DMS153 treated with DMSO at 0.1 percent for 48 hours (cell line): ENCODE results near the gene MYBPH.

Source experiments
- DNase-seq: peaks from one replicate; lab custom pipeline; 2025; ENCODE audit not compliant: unreplicated experiment; lab: John Stamatoyannopoulos, UW

Gene MYBPH

DNA sequence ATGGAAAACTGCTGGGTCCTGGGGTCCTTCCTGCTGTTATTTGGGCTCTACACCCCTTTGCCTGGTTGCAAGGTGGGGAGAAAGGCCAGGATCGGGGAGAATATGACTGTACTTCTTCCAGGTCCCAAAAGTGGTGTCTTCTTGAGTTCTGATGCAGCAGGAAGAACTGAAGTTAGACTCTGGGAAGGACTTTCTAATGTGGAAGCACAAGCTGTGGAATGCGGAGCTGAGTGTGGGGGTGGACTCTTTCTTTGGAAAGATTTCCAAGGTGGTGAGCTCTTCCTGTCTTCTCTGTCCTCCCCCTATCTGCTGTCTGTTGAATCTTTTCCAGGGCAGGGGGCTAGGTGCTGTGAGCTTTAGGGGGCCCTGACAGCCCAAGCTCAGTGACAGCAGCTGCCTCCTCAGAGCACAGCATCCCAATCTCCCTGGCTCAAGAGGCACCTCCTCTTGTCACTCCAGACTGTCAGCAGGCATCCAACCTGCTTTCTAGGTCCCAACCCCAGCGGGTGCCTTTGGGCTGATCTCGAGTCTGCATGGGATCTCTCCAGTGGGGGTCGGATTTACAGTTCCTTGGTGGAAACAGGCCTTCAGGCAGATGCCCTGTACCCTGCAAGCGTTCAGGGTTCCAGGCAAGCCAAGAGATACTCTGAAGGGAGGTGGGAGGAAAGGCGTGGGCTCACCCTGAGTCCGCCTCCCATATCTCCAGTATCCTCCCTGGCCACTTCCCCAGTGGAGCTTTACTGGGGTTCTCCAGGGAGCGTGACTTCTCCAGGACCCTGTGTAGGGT lies 24.9 kb downstream of the MYBPH start:
- DNase-seq = no peak

- DNase-seq = no peak
Measured at GRCh38 chr1:203149188-203149840, 26.3 kb downstream of the MYBPH start.

- DNase-seq = no peak
Measured at GRCh38 chr1:203148579-203148978, 27.0 kb downstream of the MYBPH start.

GRCh38 chr1:203148127-203148526 lies 27.5 kb downstream of the MYBPH start:
- DNase-seq = peak; percentile 18

- DNase-seq = no peak
Measured at GRCh38 chr1:203147376-203147775, 28.2 kb downstream of the MYBPH start.

DNA sequence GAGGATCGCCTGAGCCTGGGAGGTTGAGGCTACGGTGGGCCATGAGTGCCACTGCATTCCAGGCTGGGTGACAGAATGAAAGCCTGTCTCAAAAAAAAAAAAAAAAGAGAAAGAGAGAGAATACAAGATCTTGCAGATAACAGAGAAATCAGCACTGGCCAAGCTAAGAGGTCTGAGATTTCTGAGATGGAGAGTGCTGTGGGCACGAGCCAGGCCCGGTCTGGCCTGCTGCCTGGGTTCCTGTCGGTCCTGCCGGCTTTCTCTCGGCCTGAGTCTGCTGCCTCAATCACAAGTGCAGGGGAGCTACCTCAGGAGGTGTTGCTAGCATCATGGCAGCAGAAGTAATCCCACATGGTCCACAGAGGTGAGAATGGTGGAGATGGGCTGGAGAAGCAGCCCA lies 29.1 kb downstream of the MYBPH start:
- no peak for DNase-seq

DNA sequence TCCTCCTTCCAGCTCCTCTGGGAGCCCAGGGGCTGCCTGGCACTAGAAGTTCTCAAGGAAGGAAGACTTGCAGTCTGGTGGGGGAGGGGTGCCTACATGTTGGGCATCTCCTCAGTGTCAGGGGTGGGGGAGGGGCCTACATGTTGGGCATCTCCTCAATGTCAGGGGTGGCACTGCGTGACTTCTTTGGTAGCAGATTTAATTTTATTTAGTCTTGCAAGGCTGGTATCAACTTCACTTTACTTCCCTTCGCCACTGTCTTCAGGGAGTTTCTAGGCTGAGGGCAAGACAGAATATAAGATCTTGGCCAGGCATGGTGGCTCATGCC lies 29.6 kb downstream of the MYBPH start:
- DNase-seq = no peak

DNA sequence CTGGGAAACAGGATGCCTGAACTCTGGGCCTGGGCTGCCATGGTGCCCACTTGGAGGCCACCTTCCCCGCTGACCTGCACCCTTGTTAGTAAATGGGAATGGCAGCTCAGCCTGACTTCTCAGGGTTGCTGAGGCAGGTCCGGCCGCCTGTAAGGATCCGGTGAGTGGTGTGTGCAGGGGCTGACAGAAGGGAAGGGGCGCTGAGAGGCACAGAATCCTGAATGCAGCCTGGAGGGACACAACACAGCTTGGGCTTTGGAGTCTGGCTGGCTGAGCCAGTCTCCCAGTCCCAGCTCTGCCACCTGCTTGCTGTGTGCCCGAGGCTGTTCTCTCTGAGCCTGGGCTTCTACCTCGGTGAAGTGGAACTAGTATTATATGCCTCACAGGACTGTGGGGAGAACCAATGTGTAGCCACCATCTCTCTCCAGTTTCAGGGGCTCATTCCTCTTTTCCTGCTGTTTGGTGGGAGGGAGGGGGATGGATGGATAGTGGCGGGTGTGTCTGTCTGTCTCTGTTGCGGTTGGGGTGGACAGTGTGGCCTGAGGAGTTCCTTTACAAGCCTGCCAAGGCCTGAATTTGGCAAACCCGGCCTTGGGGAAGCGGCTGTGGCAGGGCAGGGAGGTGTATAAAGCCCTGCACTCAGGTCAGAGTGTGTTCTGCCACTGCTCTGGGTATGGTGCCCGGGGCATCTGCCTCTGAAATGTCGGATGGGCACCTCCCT lies 30.1 kb downstream of the MYBPH start:
- no peak for DNase-seq

DNA sequence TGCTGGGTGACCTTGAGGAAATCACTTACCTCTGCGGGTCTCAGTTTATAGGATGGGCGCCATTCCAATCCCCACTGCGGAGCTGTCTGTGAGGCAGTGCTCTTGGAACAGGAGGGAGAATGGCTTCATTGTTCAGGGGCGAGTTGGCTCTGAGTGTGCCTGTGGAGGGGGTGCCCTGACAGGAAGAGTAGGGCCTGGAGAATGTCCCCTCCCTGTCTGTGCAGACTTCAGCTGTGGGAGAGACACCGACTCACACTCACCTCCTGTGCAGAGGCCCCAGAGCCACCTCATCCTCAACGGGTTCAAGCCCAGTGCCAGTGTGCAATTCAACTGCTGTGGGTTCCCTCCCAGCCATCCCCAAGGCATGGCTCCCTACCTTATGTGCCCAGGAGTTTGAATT lies 31.0 kb downstream of the MYBPH start:
- DNase-seq = no peak

- no peak for DNase-seq
Measured at GRCh38 chr1:203143641-203144040, 32.0 kb downstream of the MYBPH start.

DNA sequence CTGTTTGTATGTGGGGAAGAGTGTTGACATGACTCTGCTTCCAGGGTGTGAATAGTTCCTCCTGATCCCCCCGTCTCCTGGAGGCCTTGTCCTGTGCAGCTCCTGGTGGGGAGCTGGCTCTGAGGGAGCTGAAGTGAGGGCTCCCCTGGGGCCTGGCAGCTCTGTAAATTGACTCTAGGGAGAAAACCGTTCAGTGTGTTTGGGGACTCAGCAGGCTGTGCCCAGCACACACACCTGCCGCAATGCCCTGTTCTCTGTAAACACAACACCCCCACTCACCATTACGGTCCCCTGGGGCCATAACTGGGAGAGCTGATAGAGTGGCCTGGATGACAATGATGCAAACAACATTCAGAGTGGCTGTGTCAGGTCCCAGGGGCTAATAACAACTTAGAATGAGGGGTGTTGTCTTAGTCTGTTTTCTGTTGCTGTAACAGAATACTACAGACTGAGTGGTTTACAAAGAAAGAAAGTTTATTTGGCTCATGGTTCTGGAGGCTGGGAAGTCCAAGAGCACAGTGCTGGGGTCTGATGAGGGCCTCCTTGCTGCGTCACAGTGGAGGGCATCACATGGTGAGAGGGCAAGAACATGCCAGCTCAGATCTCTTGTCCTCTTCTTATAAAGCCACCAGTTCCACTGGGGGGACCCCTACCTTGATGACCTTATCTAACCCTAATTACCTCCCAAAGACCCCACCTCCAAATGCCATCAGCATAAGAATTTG lies 32.8 kb downstream of the MYBPH start:
- peak; percentile 95 for DNase-seq

DNA sequence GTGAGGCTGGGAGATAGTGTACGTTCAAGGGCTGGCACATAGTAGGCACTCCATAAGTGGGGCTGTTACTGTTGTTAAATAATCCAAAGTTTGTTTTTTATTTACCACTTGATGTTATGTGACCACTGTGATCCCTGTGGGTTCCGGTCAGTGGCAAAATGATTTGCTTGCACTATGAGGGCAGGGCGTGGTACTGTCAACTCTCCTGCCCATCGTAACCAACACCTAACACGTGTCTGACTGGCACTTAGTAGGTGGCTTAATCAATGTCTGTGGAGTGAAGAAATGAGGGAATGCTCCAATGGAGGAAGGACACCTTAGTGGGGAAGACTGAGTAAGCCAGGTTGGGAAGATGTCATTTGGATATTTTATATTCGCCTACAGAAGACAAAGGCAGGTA lies 33.5 kb downstream of the MYBPH start:
- DNase-seq = no peak

- DNase-seq = no peak
Measured at GRCh38 chr1:203140743-203141520, 34.7 kb downstream of the MYBPH start.

DNA sequence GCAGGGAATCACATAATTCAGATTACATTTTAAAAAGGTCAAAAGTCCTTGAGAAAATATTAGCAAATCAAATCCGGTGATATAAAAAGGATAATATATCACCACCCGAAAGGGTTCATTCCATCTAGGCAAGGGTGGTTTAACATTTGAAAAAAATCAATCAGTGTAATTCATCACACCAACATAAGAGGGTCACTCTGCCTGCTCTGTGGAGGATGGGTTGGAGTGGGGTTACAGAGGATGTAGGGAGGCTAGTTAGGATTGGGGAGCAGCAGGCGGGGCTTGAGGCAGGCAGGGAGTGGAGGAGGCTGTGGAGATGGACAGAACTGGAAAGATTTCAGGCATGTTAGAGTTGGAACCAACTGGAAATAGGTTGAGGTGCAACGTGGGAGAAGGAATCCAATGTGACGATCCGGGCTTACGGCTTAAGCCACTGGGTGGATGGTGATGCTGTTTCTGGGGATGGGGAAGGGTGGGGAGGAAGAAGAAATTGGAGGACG lies 35.6 kb downstream of the MYBPH start:
- DNase-seq = no peak

DNA sequence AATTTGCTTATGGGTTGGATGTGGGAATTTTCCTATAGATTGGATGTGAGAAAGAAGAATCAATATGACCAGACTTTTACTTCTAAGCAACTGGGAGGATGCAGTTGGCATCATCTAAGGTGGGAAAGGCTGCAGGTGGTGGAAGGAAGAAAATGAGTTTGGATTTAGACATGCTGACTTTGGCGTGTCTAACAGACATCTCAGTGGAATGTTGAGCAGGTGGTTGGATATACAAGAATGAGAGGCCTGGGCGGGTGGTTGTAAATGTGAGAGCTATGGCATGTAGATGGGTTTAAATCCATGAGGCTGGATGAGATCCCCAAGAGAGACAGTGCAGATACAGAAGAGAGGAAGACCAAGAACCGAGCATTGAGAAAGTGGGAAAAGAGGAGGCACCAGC lies 37.6 kb downstream of the MYBPH start:
- DNase-seq = no peak

DNA sequence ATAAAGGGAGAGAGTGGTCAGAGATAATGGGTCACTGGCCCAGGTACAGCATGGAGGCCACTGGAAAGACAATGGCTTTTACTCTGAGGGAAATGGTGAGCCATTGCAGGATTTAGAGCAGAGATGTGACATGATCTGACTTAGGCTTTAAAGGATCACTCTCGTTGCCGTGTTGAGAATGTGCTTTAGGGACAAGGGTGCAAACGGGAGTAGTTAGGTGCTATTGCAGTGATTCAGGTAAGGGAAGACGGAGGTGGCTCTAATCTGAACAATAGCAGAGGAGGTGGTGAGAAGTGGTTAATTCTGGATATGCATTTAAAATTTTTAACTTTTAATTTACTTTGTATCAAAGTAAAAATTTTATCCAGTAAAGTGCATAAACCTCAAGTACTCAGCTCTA lies 38.3 kb downstream of the MYBPH start:
- DNase-seq = no peak

GRCh38 chr1:203136409-203137042 lies 39.1 kb downstream of the MYBPH start:
- no peak for DNase-seq

DNA sequence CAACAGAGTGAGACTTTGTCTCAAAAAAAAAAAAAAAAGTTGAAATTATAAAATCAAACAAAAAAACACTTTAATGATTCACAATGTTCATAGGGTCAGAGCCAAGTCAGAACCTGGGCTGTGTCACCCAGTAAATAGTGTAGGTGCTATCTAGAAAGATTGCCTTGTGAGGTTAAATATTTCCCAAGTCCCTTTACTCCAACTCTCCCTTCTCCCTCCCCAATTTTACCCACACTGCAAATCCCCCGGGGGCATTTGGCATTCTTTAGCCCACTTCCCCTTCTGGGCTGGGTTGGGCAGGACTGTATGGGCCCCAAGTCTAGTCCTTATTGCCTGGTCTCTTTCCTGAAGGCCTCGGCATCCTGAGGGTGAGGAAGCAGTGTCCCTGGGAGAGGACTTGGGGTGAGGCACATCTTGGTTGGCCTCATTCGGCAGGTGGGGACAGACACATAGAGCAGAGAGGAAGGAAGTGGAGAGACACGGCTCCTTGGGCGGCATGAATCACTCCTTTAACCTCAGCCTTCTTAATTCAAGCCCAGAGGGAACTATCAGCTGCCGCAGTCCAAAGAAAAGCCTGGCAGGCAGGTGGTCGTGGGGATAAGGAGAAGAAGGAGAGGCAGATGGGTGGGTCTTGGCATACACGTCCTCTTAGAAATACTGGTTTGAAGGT lies 39.9 kb downstream of the MYBPH start:
- DNase-seq = no peak

DNA sequence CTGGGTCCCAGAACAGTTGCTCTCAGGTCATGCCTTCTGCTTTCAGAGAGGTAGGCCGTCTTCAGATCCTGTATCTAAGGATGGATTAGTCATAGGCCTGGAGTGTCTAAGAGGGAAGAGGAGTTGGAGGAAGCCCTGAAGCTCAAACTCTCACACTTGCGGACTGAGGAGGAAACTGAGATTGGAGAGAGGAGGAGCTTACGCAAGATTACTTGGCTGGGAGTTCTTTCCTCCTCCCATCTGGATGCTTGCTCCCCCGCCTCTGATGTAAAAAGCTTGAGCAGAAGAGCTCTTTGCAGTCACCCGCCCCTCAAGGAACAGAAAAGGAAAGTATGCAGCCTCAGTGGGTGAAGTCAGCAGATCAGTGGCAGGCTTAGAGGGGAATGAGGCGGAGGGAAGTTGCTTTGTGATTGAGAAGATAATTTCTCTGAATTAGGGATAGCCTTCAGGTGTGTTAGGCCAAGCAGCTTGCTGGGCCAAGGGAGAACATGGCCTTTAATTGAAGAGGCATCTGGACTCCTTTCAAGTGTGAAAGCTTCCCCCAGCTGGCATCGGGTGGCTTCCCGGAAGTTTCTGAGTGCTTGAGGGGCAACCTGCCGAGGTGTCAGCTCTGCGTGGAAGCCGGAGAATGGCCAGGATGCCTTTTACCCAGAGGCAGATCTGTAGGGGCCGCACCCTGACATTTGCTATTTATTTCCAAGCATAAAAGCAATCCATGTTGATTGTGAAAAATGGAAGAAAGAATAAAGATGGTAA lies 41.5 kb downstream of the MYBPH start:
- DNase-seq = no peak
